Measurements from ENCODE around the gene SHFL.

The SHFL gene

GRCh38 chr19:10085641-10086590 lies at the start of gene SHFL:
TSS of gene SHFL (plus strand) at chr19:10086317. CDS start at chr19:10086428, 111 bp downstream.
- peak in 2 of 3 experiments; percentile 62 to 66 for DNase-seq

- DNase-seq, result no peak
Measured at GRCh38 chr19:10036601-10037071, 49.5 kb upstream of the SHFL start.

GRCh38 chr19:10037367-10037766 lies 48.8 kb upstream of the SHFL start:
- DNase-seq, result no peak

DNA sequence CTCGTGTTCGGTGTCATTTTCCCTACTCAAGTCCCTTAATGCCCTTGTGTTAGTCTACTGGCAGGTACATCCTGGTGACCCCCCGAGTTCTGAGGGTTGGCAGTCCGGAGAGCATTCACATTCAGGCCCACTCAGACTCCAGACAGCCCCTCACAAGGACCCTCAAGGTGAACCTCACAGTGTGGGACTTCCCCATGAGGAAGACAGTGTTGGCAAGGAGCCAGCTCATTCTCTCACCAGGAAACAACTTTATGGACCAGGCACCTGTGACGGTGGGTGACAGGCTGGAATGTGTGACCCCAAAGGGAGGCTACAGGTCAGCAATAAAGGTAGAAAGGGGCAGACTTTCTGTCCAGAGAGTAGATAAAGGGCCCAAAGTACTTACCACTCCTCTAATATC lies 48.3 kb upstream of the SHFL start:
- no peak for DNase-seq

- peak; percentile 1 to 83 (median 65) for DNase-seq
Measured at GRCh38 chr19:10043286-10043927, 42.7 kb upstream of the SHFL start.

GRCh38 chr19:10044390-10044789 lies 41.7 kb upstream of the SHFL start:
- DNase-seq, result no peak

GRCh38 chr19:10045371-10045770 lies 40.7 kb upstream of the SHFL start:
- DNase-seq, result no peak

DNA sequence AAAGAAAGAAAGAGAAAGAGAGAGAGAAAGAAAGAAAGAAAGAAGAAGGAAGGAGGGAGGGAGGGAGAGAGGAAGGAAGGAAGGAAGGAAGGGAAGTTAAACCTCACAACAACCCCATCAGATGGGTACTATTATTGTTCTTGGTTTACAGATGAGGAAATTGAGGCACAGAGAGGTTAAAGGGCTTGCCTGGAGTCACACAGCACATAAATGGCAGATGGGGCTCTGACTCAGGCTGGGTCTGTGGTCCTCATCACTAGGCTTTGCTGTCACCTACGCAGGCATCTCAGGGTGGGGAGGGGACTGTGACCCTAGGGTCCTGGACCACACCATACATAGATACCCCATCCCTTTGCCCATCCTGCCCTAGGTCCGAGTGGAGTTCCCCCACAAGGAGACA lies 36.5 kb upstream of the SHFL start:
- no peak for DNase-seq

DNA sequence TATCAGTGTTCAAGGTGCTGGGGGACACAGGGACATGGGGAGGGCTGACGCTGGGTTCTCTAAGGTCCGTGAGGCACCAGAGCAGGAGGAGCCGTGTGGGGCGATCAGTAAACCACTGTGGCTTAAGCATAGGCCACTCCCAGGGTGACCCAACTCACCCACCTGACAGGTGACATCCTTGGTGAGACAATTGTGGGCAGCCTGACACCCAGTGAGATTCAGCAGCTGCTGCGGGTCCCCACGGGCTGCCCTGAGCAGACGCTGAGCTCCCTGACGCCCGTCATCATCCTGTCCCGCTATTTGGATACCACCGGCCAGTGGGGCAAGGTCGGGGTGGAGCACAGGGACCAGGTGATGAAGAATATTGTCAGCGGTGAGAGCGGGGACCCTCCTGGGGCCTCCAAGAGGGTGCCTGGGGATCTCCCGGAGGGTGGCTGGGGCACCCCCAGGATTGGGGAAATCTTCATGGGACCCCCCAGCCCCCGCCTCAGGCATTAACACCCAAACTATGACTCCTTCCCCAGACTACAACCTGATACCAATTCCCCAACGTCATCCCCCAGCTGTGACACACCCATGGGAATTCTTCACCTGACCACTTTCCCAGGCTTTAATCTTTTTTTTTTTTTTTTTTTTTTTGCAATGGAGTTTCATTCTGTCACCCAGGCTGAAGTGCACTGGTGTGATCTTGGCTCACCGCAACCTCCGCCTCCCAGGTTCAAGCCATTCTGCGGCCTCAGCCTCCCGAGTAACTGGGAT lies 33.3 kb upstream of the SHFL start:
- no peak for DNase-seq

- no peak for DNase-seq
Measured at GRCh38 chr19:10061717-10062310, 24.3 kb upstream of the SHFL start.

DNA sequence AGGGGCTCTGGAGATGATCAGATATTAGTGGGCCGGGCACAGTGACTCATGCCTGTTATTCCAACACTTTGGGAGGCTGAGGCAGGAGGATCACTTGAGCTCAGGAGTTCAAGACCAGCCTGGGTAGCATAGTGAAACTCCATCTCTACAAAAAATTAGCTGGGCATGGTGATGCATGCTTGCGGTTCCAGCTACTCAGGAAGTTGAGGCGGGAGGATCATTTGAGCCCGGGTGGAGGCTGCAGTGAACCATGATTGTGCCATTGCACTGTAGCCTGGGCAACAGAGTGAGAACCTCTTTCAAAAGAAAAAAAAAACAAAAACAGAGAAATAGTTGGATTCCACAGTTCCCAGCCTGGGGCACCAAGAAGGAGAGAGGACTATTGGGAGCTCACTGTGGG lies 17.9 kb upstream of the SHFL start:
- DNase-seq, result no peak

DNA sequence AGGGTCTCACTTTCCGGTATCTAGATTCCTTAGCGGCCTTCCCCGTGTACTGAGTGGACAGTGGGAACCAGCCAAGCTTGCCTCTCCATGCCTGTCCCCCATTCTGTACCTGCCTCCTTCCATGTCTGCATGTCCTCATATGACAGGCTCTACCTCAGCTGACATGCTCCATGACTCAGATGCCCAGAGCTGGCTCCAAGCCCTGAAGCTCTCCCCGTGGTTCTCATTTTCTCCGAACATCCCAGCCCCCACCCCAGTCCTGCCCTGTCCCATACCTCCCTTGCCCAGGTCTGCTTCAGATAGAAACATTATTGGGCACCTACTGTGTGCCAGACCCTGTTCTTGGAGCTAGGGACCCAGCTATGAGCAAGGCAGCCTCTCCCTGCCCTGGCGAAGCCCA lies 17.1 kb upstream of the SHFL start:
- no peak for DNase-seq

DNA sequence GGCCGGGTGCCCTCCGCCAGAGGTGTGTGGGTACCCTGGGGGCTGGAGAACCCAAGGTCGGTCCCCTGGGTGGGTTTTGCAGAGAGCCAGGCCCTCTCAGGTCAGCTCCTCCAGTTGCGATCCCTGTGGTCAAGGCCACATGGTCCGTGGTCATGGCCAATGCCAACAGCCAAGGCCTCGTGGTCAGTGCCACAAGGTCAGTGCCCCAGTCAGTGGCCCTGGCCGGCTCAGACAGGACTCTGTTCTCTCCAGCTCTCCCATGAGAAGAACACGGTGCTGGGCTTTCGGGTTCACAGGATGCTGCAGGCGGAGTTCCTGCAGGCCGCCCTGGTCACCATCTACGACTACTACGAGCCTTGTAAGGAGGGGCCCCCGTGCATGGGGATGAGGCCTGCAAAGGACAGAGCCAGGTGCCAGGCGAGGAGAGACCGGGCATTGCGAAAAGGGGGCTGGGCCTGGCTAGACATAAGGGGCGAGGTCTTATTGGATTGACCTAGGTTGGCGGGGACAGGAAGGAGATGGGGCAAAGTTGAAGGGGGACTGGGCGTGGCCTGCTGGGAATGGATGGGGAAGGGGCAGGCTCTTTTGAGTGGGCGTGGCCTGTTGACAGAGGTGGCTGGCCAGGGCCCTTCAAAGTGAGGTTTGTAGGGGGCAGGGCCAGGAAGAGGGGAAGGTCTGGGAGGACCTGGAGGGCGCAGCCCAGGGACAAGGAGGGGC lies 15.2 kb upstream of the SHFL start:
- no peak for DNase-seq

DNA sequence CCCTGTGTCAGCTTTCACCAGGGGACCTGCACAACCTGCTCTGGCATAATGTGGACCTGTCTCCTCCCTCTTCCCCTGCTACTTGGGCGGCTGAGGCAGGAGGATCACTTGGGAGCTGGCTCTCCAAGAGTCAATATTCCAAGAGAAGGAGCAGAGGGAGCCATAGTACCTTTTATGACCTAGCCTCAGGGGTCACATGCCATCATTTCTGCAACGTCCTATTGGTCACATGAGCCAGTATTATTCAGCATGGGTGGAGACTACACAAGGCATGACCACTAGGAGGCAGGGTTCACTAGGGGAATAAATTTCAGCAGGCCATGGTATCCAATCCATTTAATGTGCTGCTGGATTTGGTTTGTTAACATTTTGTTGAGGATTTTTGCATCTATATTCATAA lies 12.0 kb upstream of the SHFL start:
- DNase-seq, result peak in 1 of 3 experiments; percentile 34

- no peak for DNase-seq
Measured at GRCh38 chr19:10076535-10076934, 9.6 kb upstream of the SHFL start.

DNA sequence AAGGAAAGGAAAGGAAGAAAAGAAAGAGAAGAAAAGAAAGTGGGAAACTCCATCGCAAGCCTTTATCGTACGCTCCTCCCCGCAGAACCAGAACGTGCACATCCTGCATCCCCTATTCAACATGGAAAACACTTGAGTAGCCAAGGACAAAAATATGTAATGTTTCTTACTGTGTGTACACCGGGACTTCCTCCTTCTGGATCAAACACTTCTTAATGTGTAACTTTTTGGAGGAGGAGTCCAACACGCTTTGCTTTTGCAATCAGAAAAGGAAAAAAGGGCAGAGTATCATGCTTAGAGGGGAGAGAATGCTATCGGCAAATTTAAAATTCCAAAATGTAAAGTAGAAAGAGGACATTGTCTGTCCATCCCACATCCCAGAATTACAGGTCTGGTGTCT lies 7.8 kb upstream of the SHFL start:
- no peak for DNase-seq

DNA sequence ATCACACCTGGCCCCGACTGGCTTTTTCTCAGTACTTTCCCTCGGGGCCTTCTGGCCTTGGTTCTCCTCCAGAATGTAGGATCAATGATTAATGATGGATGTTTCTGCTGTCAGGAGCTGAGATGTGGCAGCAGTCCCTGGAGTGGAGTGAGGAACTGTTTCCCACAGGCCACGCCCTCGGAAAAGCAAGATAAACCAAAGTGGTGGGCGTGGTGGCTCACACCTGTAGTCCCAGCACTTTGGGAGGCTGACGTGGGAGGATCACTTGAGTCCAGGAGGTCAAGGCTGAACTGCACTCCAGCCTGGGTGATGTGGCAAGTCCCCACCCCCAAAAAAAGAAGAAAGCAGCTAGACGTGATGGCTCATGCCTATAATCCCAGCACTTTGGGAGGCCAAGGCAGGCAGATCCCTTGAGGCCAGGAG lies 7.1 kb upstream of the SHFL start:
- DNase-seq, result no peak

- no peak for DNase-seq
Measured at GRCh38 chr19:10083911-10084310, 2.2 kb upstream of the SHFL start.

- DNase-seq, result no peak
Measured at GRCh38 chr19:10084803-10085202, 1.3 kb upstream of the SHFL start.

DNA sequence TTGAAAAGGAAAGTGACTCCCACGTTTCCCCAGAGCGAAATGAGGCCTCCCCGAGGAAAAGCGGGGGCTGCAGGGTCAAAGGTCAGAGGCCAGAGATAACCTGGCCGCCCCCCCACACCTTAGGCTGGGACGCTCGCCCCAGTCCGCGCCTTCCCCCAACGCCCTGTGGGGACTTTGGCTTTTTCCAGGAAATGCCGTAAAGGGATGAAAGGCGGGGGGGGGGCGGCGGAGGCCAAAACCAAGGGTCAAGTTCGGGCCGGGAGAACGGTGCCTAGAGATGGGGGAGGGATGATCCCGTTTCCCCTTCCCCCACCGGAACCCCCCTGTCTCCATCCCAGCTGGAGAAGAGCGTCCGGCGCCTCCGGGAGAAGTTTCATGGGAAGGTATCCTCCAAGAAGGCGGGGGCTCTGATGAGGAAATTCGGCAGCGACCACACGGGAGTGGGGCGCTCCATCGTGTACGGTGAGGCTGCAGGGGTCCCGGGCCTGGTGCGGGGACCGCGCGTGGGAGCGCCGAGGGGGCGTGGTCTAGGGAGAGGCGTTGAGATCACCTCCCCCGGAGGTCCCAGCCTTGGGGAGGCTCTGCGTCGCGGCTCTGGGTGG lies 575 bp downstream of the SHFL start:
- no peak for DNase-seq

DNA sequence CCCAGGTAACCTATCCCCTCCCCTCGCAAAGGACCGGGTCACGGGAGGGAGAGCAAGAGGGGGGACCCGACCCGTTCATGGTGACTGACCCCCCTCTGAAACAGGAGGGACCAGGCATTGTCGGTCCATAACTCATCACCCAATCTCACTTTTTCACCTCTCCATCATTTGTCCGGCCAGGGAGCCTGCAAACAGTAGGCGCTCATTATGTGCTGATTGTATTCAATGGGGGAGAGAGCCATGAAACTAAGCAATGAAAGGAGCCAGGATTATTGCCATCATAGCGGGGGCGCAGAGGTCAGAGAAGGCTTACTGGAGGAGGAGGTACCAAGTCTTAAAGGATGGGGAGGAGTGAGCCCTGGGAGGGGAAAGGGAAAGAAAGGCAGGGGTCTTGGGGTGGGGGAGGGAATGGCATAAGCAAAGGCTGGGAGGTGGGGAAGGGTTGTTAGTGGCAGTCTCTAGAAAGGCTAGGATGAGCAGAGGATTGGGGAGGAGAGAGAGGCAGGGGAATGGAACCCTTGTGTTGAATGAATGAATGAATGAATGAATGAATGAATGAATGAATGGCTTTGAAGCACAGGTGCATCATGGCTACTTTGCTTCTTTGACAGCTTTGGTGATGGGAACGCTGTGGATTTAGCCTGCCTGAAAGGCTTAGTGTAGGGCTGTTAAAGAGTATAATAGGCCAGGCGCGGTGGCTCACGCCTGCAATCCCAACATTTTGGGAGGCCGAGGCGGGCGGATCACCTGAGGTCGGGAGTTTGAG lies 1.4 kb downstream of the SHFL start:
- DNase-seq, result no peak

Data from NCI-H1417 (cell line).